Adrenal gland (tissue), 5 donors: Measurements from ENCODE around the gene DGKE.

Experiments used
- CTCF ChIP-seq, 6 experiments: fragments of 450-650 bp in 4 of 6; fragments of 200-600 bp in 2 of 6; sonication (generic) in 1 of 6; IDR thresholded peaks; 1 replicate in 5 of 6; 2 replicates in 1 of 6; pipeline versions ENCODE4 v1.5.1 to v1.8.0; 2016 to 2021; ENCODE audit warnings: antibody characterized with exemption in 6 of 6, mild to moderate bottlenecking in 2 of 6, moderate library complexity in 1 of 6
- POLR2A ChIP-seq, 2 donors: fragments of 450-650 bp; IDR thresholded peaks; one replicate each; pipeline ENCODE4 v1.6.1; 2017; ENCODE audit warnings: antibody characterized with exemption in 2 of 2, mild to moderate bottlenecking in 2 of 2, moderate library complexity in 1 of 2
- donor health status: DM: no; HTN: no; CAD: no.

- TF ChIP-seq POLR2A (IDR thresholded peaks at IDR 0.05) (no peak), CTCF (IDR thresholded peaks at IDR 0.05) (no peak)
Observed at GRCh38 chr17:56885312-56885657, 51.3 kb downstream of the DGKE start.
